HEK293 (cell line): ENCODE results near the gene PIK3C2G.

Source experiments
- CTCF ChIA-PET: fragments of 350-600 bp; formaldehyde crosslinking; extraction: SDS; loops from one replicate; lab custom pipeline; 2021; ENCODE audit warnings: antibody characterized with exemption; lab: Yijun Ruan, JAX
- POLR2A ChIA-PET: fragments of 300-600 bp; formaldehyde crosslinking; extraction: SDS; loops from one replicate; lab custom pipeline; 2020; ENCODE audit warnings: antibody characterized with exemption, inconsistent platforms; lab: Yijun Ruan, JAX
- H3K27ac ChIP-seq: fragments of 200-500 bp; sonication (Bioruptor generic); 2 replicates; pipeline ENCODE4 v1.5.1; 2014; ENCODE audit warnings: low read depth, low read length, control low read depth, inconsistent platforms; ENCODE audit errors: extremely low read depth
- H3K36me3 ChIP-seq, 2 experiments: fragments of 200-500 bp in 1 of 2; sonication (Bioruptor generic) in 1 of 2; 1 replicate in 1 of 2; 2 replicates in 1 of 2; pipeline ENCODE4 v1.5.1; 2014 to 2017; ENCODE audit warnings: inconsistent platforms in 2 of 2, low read length in 2 of 2; ENCODE audit not compliant: control insufficient read depth in 2 of 2, insufficient read depth in 1 of 2
- H3K4me1 ChIP-seq: fragments of 200-500 bp; sonication (Bioruptor generic); 2 replicates; pipeline ENCODE4 v1.5.1; 2014; ENCODE audit warnings: mild to moderate bottlenecking, low read length, inconsistent platforms; ENCODE audit not compliant: control insufficient read depth, insufficient read depth
- H3K4me3 ChIP-seq: 2 replicates; pipeline ENCODE4 v1.5.1; 2011; ENCODE audit warnings: low read depth, mild to moderate bottlenecking, control low read depth, low read length, moderate library complexity
- H3K9me3 ChIP-seq: fragments of 200-500 bp; sonication (Bioruptor generic); 2 replicates; pipeline ENCODE4 v1.5.1; 2014; ENCODE audit warnings: low read depth, low read length, inconsistent platforms; ENCODE audit not compliant: control insufficient read depth, insufficient read depth
- GFI1B ChIP-seq: fragments of 450-650 bp; formaldehyde crosslinking; IDR thresholded peaks from 2 replicates; pipeline ENCODE4 v1.5.1; 2016; ENCODE audit warnings: missing biosample characterization, missing genetic modification characterization
- MYNN ChIP-seq: fragments of 450-650 bp; formaldehyde crosslinking; IDR thresholded peaks from 2 replicates; pipeline ENCODE4 v1.5.1; 2016; ENCODE audit warnings: missing biosample characterization, missing genetic modification characterization, borderline replicate concordance
- PRDM1 ChIP-seq: fragments of 450-650 bp; formaldehyde crosslinking; IDR thresholded peaks from 2 replicates; pipeline ENCODE4; 2016; ENCODE audit warnings: missing biosample characterization, missing genetic modification characterization
- REST ChIP-seq: fragments of 450-650 bp; formaldehyde crosslinking; IDR thresholded peaks from 2 replicates; pipeline ENCODE4 v1.5.1; 2016; ENCODE audit warnings: missing biosample characterization, missing genetic modification characterization
- SP3 ChIP-seq: fragments of 450-650 bp; formaldehyde crosslinking; IDR thresholded peaks from 2 replicates; pipeline ENCODE4 v1.5.1; 2016; ENCODE audit warnings: missing biosample characterization, missing genetic modification characterization
- SP7 ChIP-seq: fragments of 450-650 bp; formaldehyde crosslinking; IDR thresholded peaks from 2 replicates; pipeline ENCODE4 v1.5.1; 2016; ENCODE audit warnings: missing biosample characterization, missing genetic modification characterization
- ZBTB21 ChIP-seq: fragments of 450-650 bp; formaldehyde crosslinking; IDR thresholded peaks from 2 replicates; pipeline ENCODE4 v1.5.1; 2017; ENCODE audit warnings: missing biosample characterization, missing genetic modification characterization
- ZNF121 ChIP-seq: fragments of 450-650 bp; formaldehyde crosslinking; IDR thresholded peaks from 2 replicates; pipeline ENCODE4 v1.5.1; 2016; ENCODE audit warnings: missing biosample characterization, missing genetic modification characterization
- ZNF169 ChIP-seq: fragments of 450-650 bp; formaldehyde crosslinking; IDR thresholded peaks from 2 replicates; pipeline ENCODE4 v1.5.1; 2016; ENCODE audit warnings: missing biosample characterization, missing genetic modification characterization
- ZNF266 ChIP-seq: fragments of 450-650 bp; formaldehyde crosslinking; IDR thresholded peaks from 2 replicates; pipeline ENCODE4 v1.5.1; 2016; ENCODE audit warnings: missing biosample characterization, missing genetic modification characterization, low read depth
- ZNF335 ChIP-seq: fragments of 450-650 bp; formaldehyde crosslinking; conservative IDR thresholded peaks from 2 replicates; pipeline ENCODE4 v1.5.1; 2016; ENCODE audit warnings: missing biosample characterization, missing genetic modification characterization
- ZNF366 ChIP-seq: fragments of 450-650 bp; formaldehyde crosslinking; conservative IDR thresholded peaks from 2 replicates; pipeline ENCODE4 v1.5.1; 2016; ENCODE audit warnings: missing biosample characterization, missing genetic modification characterization
- ZNF423 ChIP-seq: fragments of 450-650 bp; formaldehyde crosslinking; IDR thresholded peaks from 2 replicates; pipeline ENCODE4 v1.5.1; 2016; ENCODE audit warnings: missing biosample characterization, missing genetic modification characterization
- ZNF48 ChIP-seq: fragments of 450-650 bp; formaldehyde crosslinking; IDR thresholded peaks from 2 replicates; pipeline ENCODE4 v1.5.1; 2016; ENCODE audit warnings: missing biosample characterization, missing genetic modification characterization
- ZNF514 ChIP-seq: fragments of 450-650 bp; formaldehyde crosslinking; IDR thresholded peaks from 2 replicates; pipeline ENCODE4 v1.5.1; 2016; ENCODE audit warnings: missing biosample characterization, missing genetic modification characterization
- ZNF585B ChIP-seq: fragments of 450-650 bp; formaldehyde crosslinking; IDR thresholded peaks from 2 replicates; pipeline ENCODE4 v1.5.1; 2016; ENCODE audit warnings: missing biosample characterization, missing genetic modification characterization
- ZNF624 ChIP-seq: fragments of 450-650 bp; formaldehyde crosslinking; IDR thresholded peaks from 2 replicates; pipeline ENCODE4 v1.5.1; 2017; ENCODE audit warnings: missing biosample characterization, missing genetic modification characterization
- ZNF664 ChIP-seq: fragments of 450-650 bp; formaldehyde crosslinking; IDR thresholded peaks from 2 replicates; pipeline ENCODE4 v1.5.1; 2016; ENCODE audit warnings: missing biosample characterization, missing genetic modification characterization
- ZNF707 ChIP-seq: fragments of 450-650 bp; formaldehyde crosslinking; IDR thresholded peaks from 2 replicates; pipeline ENCODE4 v1.5.1; 2016; ENCODE audit warnings: missing biosample characterization, missing genetic modification characterization
- ZNF747 ChIP-seq: fragments of 450-650 bp; formaldehyde crosslinking; IDR thresholded peaks from 2 replicates; pipeline ENCODE4 v1.5.1; 2016; ENCODE audit warnings: missing biosample characterization, missing genetic modification characterization
- ZNF776 ChIP-seq: fragments of 450-650 bp; formaldehyde crosslinking; IDR thresholded peaks from 2 replicates; pipeline ENCODE4 v1.5.0; 2017; ENCODE audit warnings: missing biosample characterization, missing genetic modification characterization, borderline replicate concordance
- ZNF785 ChIP-seq: fragments of 450-650 bp; formaldehyde crosslinking; IDR thresholded peaks from 2 replicates; pipeline ENCODE4 v1.5.1; 2016; ENCODE audit warnings: missing biosample characterization, missing genetic modification characterization
- ZNF792 ChIP-seq: fragments of 450-650 bp; formaldehyde crosslinking; IDR thresholded peaks from 2 replicates; pipeline ENCODE4 v1.5.1; 2016; ENCODE audit warnings: missing biosample characterization, missing genetic modification characterization
- TF ChIP-seq, protein P1 (sequence below): sonication (generic); formaldehyde crosslinking; IDR thresholded peaks from 2 replicates; pipeline ENCODE4 v1.8.1; 2022; ENCODE audit warnings: mild to moderate bottlenecking, moderate library complexity, missing genetic modification reagents
- TF ChIP-seq, protein P2 (sequence below): fragments of 450-650 bp; formaldehyde crosslinking; IDR thresholded peaks from 2 replicates; pipeline ENCODE4 v1.5.0; 2017; ENCODE audit warnings: missing biosample characterization, missing genetic modification characterization, borderline replicate concordance
- TF ChIP-seq, protein P3 (sequence below): fragments of 450-650 bp; formaldehyde crosslinking; optimal IDR thresholded peaks from 2 replicates; pipeline ENCODE3; 2016; ENCODE audit warnings: missing biosample characterization, mild to moderate bottlenecking, missing genetic modification characterization

Gene PIK3C2G

GRCh38 chr12:18297902-18298301, 36.6 kb downstream of the PIK3C2G start:
- TF ChIP-seq ZNF514 (tag by site-specific recombination) (no peak), ZNF585B (tag by site-specific recombination) (no peak), ZNF707 (tag by site-specific recombination) (no peak), MYNN (tag by site-specific recombination) (no peak), ZNF169 (tag by site-specific recombination) (no peak), ZNF785 (tag by site-specific recombination) (no peak), ZNF48 (tag by site-specific recombination) (no peak), ZNF776 (tag by site-specific recombination) (no peak), ZNF747 (tag by site-specific recombination) (no peak), ZNF266 (tag by site-specific recombination) (no peak), ZBTB21 (no peak), SP7 (tag by site-specific recombination) (no peak), ZNF664 (no peak), PRDM1 (no peak)
- TF ChIP-seq, protein P1, sequence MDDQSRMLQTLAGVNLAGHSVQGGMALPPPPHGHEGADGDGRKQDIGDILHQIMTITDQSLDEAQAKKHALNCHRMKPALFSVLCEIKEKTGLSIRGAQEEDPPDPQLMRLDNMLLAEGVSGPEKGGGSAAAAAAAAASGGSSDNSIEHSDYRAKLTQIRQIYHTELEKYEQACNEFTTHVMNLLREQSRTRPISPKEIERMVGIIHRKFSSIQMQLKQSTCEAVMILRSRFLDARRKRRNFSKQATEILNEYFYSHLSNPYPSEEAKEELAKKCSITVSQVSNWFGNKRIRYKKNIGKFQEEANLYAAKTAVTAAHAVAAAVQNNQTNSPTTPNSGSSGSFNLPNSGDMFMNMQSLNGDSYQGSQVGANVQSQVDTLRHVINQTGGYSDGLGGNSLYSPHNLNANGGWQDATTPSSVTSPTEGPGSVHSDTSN (CRISPR knock-in tag): no peak
- TF ChIP-seq, protein P2, sequence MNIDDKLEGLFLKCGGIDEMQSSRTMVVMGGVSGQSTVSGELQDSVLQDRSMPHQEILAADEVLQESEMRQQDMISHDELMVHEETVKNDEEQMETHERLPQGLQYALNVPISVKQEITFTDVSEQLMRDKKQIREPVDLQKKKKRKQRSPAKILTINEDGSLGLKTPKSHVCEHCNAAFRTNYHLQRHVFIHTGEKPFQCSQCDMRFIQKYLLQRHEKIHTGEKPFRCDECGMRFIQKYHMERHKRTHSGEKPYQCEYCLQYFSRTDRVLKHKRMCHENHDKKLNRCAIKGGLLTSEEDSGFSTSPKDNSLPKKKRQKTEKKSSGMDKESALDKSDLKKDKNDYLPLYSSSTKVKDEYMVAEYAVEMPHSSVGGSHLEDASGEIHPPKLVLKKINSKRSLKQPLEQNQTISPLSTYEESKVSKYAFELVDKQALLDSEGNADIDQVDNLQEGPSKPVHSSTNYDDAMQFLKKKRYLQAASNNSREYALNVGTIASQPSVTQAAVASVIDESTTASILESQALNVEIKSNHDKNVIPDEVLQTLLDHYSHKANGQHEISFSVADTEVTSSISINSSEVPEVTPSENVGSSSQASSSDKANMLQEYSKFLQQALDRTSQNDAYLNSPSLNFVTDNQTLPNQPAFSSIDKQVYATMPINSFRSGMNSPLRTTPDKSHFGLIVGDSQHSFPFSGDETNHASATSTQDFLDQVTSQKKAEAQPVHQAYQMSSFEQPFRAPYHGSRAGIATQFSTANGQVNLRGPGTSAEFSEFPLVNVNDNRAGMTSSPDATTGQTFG (tag by site-specific recombination): no peak
- TF ChIP-seq, protein P3, sequence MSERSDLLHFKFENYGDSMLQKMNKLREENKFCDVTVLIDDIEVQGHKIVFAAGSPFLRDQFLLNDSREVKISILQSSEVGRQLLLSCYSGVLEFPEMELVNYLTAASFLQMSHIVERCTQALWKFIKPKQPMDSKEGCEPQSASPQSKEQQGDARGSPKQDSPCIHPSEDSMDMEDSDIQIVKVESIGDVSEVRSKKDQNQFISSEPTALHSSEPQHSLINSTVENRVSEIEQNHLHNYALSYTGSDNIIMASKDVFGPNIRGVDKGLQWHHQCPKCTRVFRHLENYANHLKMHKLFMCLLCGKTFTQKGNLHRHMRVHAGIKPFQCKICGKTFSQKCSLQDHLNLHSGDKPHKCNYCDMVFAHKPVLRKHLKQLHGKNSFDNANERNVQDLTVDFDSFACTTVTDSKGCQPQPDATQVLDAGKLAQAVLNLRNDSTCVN (tag by site-specific recombination): no peak
- Histone ChIP-seq H3K27ac (no peak overlapping the region), H3K4me1 (no peaks in the 10 kb centered on the region), H3K4me3 (no peak overlapping the region), H3K9me3 (no peaks in the 10 kb centered on the region), H3K36me3 (no peaks in the 10 kb centered on the region)
- CTCF ChIA-PET: no interaction called here
- POLR2A ChIA-PET: no interaction called here

- no peaks in the 10 kb centered on the region for H3K9me3 ChIP-seq
- H3K4me3 ChIP-seq: no peak overlapping the region
- CTCF ChIA-PET: no interaction called here
- no peaks in the 10 kb centered on the region for H3K4me1 ChIP-seq
- POLR2A ChIA-PET: no interaction called here
- H3K36me3 ChIP-seq: no peaks in the 10 kb centered on the region
- H3K27ac ChIP-seq: no peak overlapping the region
- TF ChIP-seq PRDM1 (peak; percentile 53; the same call in 1 of the 2 replicates), ZNF423 (tag by site-specific recombination) (no peak), ZNF792 (no peak), ZNF366 (tag by site-specific recombination) (peak; percentile 71), ZNF624 (tag by site-specific recombination) (no peak), GFI1B (no peak), ZNF121 (no peak), ZNF335 (no peak), ZNF585B (tag by site-specific recombination) (no peak), SP3 (no peak), REST (no peak)
These were observed 41.6 kb downstream of the PIK3C2G start for GRCh38 chr12:18302809-18303430.
